ENCODE data around the gene KLK1.

The KLK1 gene

GRCh38 chr19:50835785-50836542 is 12.4 kb upstream of the KLK1 start:
- DNase-seq (ENCODE audit: low read depth), result peak; percentile 61

DNA sequence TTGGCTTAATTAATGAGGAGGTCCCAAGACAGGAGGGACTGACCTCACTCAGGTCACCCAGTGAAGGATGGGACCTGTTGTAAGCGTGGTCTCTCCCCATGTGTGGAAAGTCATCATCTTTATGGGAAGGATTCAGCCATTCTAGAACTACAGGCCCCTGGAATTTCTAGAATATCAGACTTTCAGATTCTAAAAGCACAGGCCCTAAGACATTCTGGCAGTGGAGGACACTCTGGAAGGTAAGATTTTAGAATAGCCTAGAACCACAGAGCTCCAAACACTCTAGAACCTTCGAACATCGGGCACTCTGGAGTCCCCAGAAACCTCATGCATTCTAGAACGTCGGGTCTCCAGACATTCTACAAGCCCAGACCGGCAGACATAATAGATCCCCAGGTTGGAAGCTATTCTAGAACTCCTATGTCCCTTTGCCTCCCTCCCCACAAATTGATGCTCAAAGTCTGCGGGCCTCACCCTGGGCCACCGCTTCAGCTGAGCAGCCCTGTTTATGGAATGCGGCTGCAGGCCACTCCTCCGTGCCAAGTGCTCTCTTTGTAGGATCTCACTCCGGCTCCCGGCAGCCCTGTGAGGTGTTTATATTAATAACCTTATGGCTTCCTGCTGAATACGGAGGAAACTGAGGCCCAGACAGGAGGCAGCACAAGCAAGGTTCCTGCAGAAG is 11.7 kb upstream of the KLK1 start:
- DNase-seq (ENCODE audit: low read depth), result no peak

DNA sequence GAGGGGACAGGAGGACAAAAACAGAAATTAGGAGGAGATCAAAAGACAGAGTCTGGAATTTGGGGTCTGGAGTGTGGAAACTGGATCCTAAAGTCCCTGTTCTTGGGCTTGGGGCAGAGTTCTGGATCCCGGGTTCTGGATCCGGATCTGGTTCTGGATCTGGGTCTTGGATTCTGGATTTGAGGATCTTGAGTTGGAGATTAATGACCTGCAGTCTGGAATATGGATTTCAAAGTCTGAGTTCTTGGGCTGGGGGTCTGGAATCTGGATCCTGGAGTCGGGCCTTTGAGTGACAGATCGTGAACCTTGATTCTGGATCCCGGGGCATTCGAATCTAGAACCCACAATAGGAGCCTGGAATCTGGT is 10.2 kb upstream of the KLK1 start:
- DNase-seq (ENCODE audit: low read depth), result no peak

GRCh38 chr19:50833117-50833801 is 9.7 kb upstream of the KLK1 start, which contains the start of gene KLK15:
Gene KLK15 (minus strand): TSS chr19:50833574. CDS start chr19:50831492, 2,082 bp downstream.
- DNase-seq (ENCODE audit: low read depth), result no peak

- no peak for DNase-seq (ENCODE audit: low read depth)
These were observed 9.1 kb upstream of the KLK1 start for GRCh38 chr19:50832666-50833065.

DNA sequence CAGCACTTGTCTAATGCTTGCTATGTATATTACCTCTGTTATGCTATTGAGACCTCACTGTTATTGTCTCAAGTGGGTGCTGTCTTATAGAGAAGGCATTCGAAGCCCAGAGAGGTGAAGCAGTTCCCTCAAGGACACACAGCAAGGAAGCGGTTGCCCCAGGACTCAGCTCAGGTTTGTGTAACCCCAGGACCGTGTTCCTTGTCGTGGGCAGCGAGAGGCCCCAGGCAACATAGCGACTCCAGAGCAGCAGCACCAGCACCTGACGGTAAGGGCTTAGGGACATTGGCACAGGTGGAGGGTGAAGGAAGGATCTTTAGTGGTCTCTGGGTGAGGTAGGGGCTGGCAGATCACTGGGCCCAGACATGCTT is 7.4 kb upstream of the KLK1 start:
- no peak for DNase-seq (ENCODE audit: low read depth)

GRCh38 chr19:50830266-50831025 is 6.9 kb upstream of the KLK1 start:
- no peak for DNase-seq (ENCODE audit: low read depth)

- no peak for DNase-seq (ENCODE audit: low read depth)
These were observed 6.2 kb upstream of the KLK1 start for GRCh38 chr19:50829801-50830200.

DNA sequence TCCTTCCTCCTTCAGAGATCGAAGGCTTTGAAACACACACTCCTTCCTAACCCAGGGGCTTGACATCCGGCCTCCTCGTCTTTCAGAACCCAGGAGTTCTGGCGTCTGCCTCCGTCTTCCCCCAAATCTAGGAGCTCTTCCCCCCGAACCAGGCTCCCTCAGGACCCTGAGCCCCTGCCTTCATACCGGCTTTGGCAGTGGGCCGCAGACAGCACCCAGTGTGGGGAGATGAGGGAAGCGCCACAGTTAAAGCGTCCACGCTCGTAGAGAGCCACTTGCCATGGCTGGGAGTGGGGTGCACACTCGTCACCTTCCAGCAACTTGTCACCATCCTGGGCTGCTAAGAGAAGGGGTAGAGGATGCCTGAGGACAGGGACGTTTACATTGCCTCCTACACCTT is 3.9 kb upstream of the KLK1 start:
- DNase-seq (ENCODE audit: low read depth), result no peak

DNA sequence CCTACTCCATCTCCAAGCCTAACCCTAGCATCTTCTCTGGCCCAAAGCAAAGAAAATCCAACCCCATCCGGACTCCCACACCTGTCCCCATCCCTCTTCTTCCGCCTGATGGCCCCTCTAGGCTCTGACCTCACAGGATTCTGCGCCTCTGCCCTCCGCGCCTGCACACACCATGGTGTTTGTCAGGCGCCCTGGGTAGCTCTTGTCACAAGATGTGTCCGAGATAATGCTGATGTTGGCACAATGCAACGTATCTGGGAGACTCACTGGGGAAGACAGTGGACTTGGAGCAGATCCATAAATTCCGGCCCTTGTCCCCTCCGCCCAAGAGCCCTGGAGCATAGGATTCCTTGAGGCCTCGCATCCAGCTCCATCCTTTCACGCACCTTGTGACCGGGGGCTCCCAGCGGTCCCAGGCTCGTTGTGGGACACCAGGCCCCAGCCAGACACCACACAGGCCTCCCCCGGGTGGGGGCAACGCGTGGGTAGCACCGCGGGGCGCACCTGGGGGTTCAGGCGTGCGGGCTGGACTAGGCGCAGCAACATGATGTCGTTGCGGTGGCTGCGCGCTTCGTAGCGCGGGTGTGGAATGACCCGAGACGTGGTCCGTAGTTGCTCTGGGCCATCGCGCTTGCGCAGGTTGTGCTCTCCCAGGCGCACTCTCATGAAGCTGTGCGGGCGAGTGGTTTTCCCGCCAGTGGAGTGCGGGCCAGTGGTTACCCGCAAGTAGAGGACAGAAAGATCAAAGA is 3.1 kb upstream of the KLK1 start:
- DNase-seq (ENCODE audit: low read depth), result no peak

DNA sequence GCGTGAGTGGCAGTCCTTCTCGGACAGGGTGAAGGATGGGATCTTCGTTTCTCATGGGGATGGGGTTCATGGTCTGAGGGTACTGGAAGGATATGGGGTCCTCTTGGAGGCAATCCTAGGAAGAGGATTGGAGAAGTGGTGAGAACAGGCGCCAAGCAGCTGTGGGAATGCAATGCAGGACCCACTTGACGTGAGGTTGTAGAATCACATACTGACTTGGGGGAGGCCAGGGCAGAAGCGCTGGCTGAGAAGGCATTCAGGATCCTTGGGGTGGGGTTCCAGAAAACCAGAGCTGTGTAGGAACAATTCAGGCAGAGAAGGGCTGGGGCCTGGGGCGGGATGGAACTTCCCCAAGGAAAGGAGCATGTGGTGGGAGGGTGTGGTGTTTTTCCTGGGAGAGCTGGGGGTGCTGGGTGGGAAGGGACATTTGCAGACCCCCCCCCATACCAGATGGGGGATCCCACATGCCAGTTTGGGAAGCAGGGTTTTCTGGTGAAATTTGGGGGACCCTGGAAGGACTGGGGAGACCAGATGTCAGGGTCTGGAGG is 852 bp downstream of the KLK1 start:
- DNase-seq (ENCODE audit: low read depth), result no peak

GRCh38 chr19:50821622-50822021 is 2.0 kb downstream of the KLK1 start:
- DNase-seq (ENCODE audit: low read depth), result no peak

DNA sequence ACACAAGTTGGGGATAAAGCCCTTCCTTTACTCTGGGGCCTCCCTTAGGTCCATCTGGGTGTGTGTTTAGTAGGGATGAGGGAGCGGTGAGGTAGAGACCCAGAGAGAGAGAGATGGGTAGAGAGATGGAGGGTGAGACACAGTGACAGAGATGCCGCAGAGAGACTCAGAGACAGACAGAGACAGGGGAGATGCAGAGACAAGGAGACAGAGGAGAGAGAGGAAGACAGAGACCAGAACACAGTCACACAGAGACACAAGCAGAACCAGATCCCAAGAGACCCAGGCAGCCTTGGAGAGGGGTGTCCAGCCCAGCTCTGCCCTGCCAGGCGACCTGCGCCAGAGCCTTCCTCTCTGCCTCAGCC is 2.4 kb downstream of the KLK1 start:
- no peak for DNase-seq (ENCODE audit: low read depth)

GRCh38 chr19:50820549-50821247 is 2.9 kb downstream of the KLK1 start:
- DNase-seq (ENCODE audit: low read depth), result no peak

DNA sequence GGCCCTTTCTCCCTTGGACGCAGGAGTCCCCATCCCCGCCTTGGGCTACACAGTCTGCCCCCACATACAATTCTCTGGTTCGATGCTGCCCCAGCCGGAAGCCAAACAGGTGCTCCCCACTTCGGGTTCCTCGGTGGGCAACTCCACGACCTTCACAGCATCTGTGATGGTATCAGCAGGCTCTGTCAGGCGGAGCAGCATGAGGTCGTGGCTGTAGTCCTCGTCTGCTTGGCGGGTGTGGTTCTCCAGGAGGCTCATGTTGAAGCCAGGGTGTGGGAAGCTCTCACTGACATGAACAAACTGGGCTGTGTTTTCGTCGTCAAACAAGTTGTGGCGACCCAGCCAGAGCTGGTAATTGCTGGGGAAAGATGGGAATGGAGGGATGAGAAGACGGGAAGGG is 3.5 kb downstream of the KLK1 start:
- no peak for DNase-seq (ENCODE audit: low read depth)

DNA sequence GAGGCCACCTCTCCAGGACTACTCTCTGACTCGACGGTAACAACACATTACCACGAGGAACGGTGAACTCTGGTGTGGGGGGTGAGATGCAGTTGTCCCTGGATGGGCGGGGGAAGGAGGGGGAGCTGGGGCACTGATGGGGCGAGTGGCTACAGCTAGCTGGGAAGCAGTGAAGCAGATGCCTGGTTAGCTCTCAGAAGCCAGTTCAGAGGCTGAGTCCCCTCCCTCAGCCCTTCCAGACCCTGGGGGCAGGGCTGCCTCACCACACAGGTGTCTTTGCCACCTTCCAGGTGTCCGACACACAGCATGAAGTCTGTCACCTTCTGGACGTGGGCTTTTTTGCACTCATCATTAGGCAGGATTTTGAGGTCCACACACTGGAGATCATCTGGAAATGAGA is 4.0 kb downstream of the KLK1 start:
- DNase-seq (ENCODE audit: low read depth), result no peak

- DNase-seq (ENCODE audit: low read depth), result no peak
These were observed 4.6 kb downstream of the KLK1 start for GRCh38 chr19:50818859-50819472.

DNA sequence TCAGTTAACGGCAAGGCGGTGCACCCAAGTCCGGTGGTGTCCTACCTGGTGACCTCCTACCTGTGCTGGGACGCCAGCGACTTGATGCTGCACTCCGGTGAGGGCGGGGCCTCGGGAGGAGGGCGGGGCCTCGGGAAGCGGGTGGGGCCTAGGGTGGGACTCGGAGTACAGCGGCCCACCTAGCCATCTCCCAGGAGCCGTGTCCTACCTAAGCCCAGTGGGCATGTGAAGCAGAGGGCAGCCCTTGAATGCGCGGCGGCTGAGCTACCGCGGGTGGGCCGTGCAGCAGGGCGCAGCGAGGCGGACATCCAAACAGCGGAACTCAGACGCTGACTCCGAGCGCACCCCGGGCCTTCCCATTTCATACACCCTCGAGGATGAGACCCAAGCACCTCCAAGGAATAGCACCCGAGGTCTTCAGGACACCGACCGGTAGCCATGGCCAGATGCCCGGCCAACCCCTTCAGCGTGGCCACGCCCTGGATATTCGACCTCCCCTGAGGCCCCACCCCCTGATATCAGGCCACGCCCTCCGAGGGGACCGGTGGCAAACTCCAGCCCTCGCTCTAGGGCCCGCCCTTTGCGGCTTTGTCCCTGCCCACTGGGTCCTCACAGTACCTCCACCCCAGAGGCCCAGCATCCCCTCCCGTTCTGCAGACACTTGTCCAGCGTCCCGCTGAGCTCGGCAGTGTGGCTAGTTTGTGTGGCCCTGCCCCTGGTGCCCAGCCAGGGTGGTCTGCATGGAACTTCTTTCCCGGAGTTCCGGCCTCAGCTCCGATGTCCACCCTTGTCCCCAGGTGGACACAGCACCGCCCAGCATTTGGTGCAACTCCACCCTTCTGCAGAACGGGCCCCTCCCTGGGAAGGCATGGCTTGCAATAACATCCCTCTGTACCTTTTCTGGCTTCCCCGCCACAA is 5.4 kb downstream of the KLK1 start:
- DNase-seq (ENCODE audit: low read depth), result no peak

GRCh38 chr19:50815439-50815838 is 8.1 kb downstream of the KLK1 start:
- no peak for DNase-seq (ENCODE audit: low read depth)

All from stimulated activated CD8-positive, alpha-beta memory T cell treated with anti-CD3 and anti-CD28 coated beads, Interleukin-4, amount 100 ng/mL, for 24 hours (primary cell).